ENCODE measurements around the gene ZNF280D.

- TF ChIP-seq CTCF (IDR thresholded peaks at IDR 0.05) (no peak), POLR2A (IDR thresholded peaks at IDR 0.05) (no peak), POLR2AphosphoS5 (IDR thresholded peaks at IDR 0.05) (no peak), EP300 (IDR thresholded peaks at IDR 0.05) (no peak)
Measured at GRCh38 chr15:56586206-56586605, 147.1 kb downstream of the ZNF280D start.
